Naive thymus-derived CD8-positive, alpha-beta T cell (primary cell): ENCODE data around the gene SERPINB6. TPM values are rescaled to one million over a fixed set of nuclear protein-coding genes. Genes with fewer than 3 reads are reported as not detected.

ENCODE experiments used
- ATAC-seq, 2 donors: fragments of 150-1000 bp; cut with Tn5 transposase in 1 of 2; sonication (Bioruptor Pico), chemical (Tn5 transposase) in 1 of 2; 1 replicate in 1 of 2; 2 replicates in 1 of 2; pipeline ENCODE4 v1.10.0; 2021; ENCODE audit warnings: mild to moderate bottlenecking in 2 of 2, moderate library complexity in 2 of 2
- POLR2A ChIA-PET: fragments of 350-600 bp; sonication (Branson Sonifier 250); formaldehyde crosslinking; loops from one replicate; lab custom pipeline; 2021; ENCODE audit warnings: antibody characterized with exemption; lab: Charles Lee
- DNase-seq, 10 donors: peaks; one replicate each; pipeline versions ENCODE4 v3.0.0 to v3.0.0-alpha.2; 2020 to 2022
- H3K27ac Mint-ChIP-seq, 10 donors: one replicate each; pipeline ENCODE4 v1.8.0; 2020 to 2022; ENCODE audit warnings: mild to moderate bottlenecking in 10 of 10, mixed read lengths in 10 of 10, moderate library complexity in 4 of 10, inconsistent platforms in 1 of 10
- H3K27me3 Mint-ChIP-seq, 5 donors: one replicate each; pipeline ENCODE4 v1.8.0; 2021 to 2022; ENCODE audit warnings: mixed read lengths in 5 of 5
- H3K36me3 Mint-ChIP-seq, 3 donors: one replicate each; pipeline ENCODE4 v1.8.0; 2020 to 2022; ENCODE audit warnings: mixed read lengths in 3 of 3, mild to moderate bottlenecking in 2 of 3, inconsistent platforms in 1 of 3
- H3K4me1 Mint-ChIP-seq, 4 donors: one replicate each; pipeline ENCODE4 v1.8.0; 2021 to 2022; ENCODE audit warnings: mixed read lengths in 4 of 4
- H3K4me3 Mint-ChIP-seq, 10 donors: one replicate each; pipeline ENCODE4 v1.8.0; 2020 to 2022; ENCODE audit warnings: mild to moderate bottlenecking in 10 of 10, mixed read lengths in 10 of 10, moderate library complexity in 6 of 10, inconsistent platforms in 1 of 10
- H3K9me3 Mint-ChIP-seq, 9 donors: one replicate each; pipeline ENCODE4 v1.8.0; 2020 to 2022; ENCODE audit warnings: mixed read lengths in 9 of 9, mild to moderate bottlenecking in 3 of 9, inconsistent platforms in 1 of 9, moderate library complexity in 1 of 9
- polyA plus RNA-seq, 3 donors: library from polyadenylated mRNA; unstranded; fragments of 300-500 nt; fragmentation: Illumina TruSeq; gene quantifications; one replicate each; pipeline ENCODE4 v1.2.3, GENCODE V29; 2021
- total RNA-seq, 8 experiments: library from RNA in 2 of 8; stranded (reverse) in 2 of 8; gene quantifications; one replicate each; pipeline ENCODE4 v1.2.3 and lab custom pipeline; 2021 to 2026

Gene SERPINB6
- total RNA-seq: 100 to 1,000 TPM; 125 to 134 TPM
- 100 to 1,000 TPM; 128 to 152 (median 141) TPM for polyA plus RNA-seq
- 11.1 to 113 (median 41.7) reads per million in 6 experiments for total RNA-seq (lab: John Stamatoyannopoulos, UW)

DNA sequence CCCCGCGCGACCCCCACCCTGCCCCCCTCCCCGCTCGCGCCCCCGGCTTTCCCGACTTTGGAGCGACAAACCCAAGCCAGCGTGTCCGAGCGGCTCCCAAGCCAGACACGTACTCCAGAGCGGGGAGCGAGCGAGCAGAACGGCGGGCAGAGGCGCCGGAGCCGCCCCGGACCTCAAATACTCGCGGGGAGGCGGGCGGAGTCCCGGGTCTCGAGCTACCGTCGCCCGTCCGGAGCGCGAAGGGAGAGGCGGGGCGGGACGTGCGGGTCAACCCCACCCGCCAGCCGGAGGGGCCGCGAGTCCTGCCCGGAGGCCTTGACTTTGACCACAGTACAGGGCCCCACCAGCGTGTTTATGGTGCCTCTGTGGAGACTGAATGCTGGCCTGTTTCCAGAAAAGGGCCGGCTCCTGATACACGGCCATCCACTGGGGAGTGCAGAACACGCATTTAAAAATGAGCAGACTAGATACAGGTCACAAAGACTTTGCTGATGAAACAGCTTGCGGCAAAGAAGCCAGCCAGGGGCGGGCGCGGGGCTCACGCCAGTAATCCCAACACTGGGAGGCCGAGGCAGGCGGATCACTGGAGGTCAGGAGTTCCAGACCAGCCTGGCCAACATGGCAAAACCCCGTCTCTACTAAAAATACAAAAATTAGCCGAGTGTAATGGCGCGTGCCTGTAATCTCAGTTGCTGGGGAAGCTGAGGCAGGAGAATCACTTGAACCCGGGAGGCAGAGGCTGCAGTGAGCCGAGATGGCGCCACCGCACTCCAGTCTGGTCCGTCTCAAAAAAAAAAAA is at the start of gene SERPINB6:
Gene SERPINB6 (minus strand): TSS at position 148 of the 799 bp plus-strand sequence. CDS start 12,235 bp downstream, outside the sequence.
- Mint-ChIP-seq H3K36me3 (no peaks in the 10 kb centered on the region), H3K27ac (peak within 1 kb of the TSS; percentile 87 to 97 (median 94)), H3K27me3 (peaks cover 0 to 10% (median 0%) of the 10 kb centered on the region in 5 donors), H3K9me3 (no peaks in the 10 kb centered on the region), H3K4me1 (peaks cover 24 to 60% (median 43%) of the 10 kb centered on the region in 4 donors), H3K4me3 (peak within 1 kb of the TSS; percentile 84 to 94 (median 92))
- POLR2A ChIA-PET: interaction anchor here (0.7 to 5.7 kb wide), 22 partner anchors 8 to 206 kb away, joined by 3 to 112 read pairs (median 6); partner anchors contain the start of genes RIPK1, SERPINB1, SERPINB9 and WRNIP1
- ATAC-seq (peak; percentile 69 to 74), DNase-seq (peak; percentile 17 to 75 (median 40))

- Mint-ChIP-seq H3K27ac (peak overlapping the region in 3 of 10 donors; percentile 29 to 36 (median 32)), H3K9me3 (no peaks in the 10 kb centered on the region), H3K4me1 (peaks cover 15 to 23% (median 21%) of the 10 kb centered on the region in 4 donors), H3K4me3 (no peak overlapping the region), H3K36me3 (peaks cover 0 to 33% (median 17%) of the 10 kb centered on the region in 3 donors), H3K27me3 (no peaks in the 10 kb centered on the region)
- POLR2A ChIA-PET: interaction anchor here (1.5 kb wide), 1 partner anchor 20 kb away, joined by 3 read pairs; the partner anchor contains the start of gene NQO2
- DNase-seq (no peak), ATAC-seq (no peak)
Measured at GRCh38 chr6:3019749-3020320, 48.5 kb upstream of the SERPINB6 start.

GRCh38 chr6:3019065-3019464 is 47.7 kb upstream of the SERPINB6 start:
- POLR2A ChIA-PET: interaction anchor here (1.5 kb wide), 1 partner anchor 20 kb away, joined by 3 read pairs; the partner anchor contains the start of gene NQO2

DNA sequence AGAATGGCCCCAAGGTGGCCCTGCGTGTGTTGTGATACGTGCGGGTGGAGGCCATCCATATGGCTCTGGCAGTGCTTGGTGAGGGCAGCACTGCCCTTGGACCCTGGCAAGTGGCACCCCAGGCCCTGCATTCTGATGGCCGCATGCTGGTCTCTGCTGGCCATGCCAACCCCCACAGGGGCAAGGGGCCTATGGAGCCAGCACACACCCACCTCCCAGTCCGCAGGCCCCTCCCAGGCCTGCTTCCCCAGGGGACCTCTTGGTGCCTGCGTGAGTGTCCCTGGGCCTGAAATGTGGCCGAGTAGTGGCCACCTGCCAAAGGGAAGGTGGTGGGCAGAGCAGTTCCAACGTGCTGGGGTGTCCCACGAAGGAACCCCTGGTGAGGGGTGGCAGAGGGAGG is 45.9 kb upstream of the SERPINB6 start:
- POLR2A ChIA-PET: interaction anchor here (0.8 to 2.3 kb wide), 2 partner anchors 11 to 46 kb away, joined by 4 to 11 read pairs; no protein-coding TSS in a partner anchor
- H3K36me3 Mint-ChIP-seq: peaks cover 2 to 50% (median 26%) of the 10 kb centered on the region in 3 donors
- H3K27ac Mint-ChIP-seq: no peak overlapping the region
- H3K27me3 Mint-ChIP-seq: no peaks in the 10 kb centered on the region
- peaks cover 0 to 4% (median 2%) of the 10 kb centered on the region in 4 donors for H3K4me1 Mint-ChIP-seq
- DNase-seq: no peak
- peaks cover 0 to 10% (median 2%) of the 10 kb centered on the region in 9 donors for H3K9me3 Mint-ChIP-seq
- no peak overlapping the region for H3K4me3 Mint-ChIP-seq
- no peak for ATAC-seq

More at GRCh38 chr6:3019065-3019464, 47.7 kb upstream of the SERPINB6 start:
- no peak for ATAC-seq
- Mint-ChIP-seq H3K27ac (peak overlapping the region in 2 of 10 donors; percentile 22 to 63), H3K36me3 (peaks cover 0 to 39% (median 17%) of the 10 kb centered on the region in 3 donors), H3K4me1 (peaks cover 12 to 15% (median 15%) of the 10 kb centered on the region in 4 donors), H3K27me3 (no peaks in the 10 kb centered on the region), H3K9me3 (no peaks in the 10 kb centered on the region), H3K4me3 (no peak overlapping the region)
- no peak for DNase-seq

DNA sequence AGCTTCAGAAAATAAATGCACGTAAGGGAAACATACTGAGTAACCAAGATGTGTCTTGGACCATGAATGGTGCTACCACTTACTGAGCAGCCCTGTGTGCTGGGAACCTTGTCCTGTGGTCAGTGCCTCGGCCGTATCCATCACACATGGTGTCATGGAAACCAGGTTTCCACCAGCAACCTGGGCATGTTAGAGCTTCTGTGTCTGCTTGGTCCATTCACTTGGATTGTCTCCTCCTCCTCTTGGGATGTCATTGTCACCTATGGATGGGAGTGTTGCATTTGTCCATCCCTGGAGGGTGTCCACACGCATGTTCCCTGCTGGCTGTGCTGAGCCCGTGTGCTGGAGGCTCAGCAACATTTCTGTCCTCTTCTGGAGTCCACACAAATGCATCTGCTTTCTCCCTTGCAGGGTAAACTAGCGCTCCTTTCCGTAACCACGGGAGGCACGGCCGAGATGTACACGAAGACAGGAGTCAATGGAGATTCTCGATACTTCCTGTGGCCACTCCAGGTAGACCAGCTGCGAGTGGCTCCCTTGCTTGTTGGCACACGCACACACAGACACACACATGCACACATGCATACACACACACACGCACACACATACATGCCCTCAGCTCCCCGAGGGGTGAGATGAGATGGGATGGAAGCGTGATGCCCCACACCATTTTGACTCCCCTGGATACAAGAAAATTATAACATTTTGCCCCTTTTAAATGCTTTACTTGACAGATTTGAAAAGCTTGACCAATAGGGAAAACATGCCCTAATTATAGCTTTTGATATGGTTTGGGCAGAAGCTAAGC is 45.3 kb upstream of the SERPINB6 start:
- peak overlapping the region in 1 of 10 donors; percentile 76 for H3K27ac Mint-ChIP-seq
- POLR2A ChIA-PET: interaction anchor here (0.7 to 2.3 kb wide), 3 partner anchors 9 to 47 kb away, joined by 4 to 11 read pairs (median 4); no protein-coding TSS in a partner anchor
- ATAC-seq (no peak), DNase-seq (no peak)
- H3K9me3 Mint-ChIP-seq: peaks cover 0 to 17% (median 7%) of the 10 kb centered on the region in 9 donors
- peaks cover 0 to 4% (median 2%) of the 10 kb centered on the region in 4 donors for H3K4me1 Mint-ChIP-seq
- H3K4me3 Mint-ChIP-seq: no peak overlapping the region
- no peaks in the 10 kb centered on the region for H3K27me3 Mint-ChIP-seq
- peaks cover 9 to 56% (median 32%) of the 10 kb centered on the region in 3 donors for H3K36me3 Mint-ChIP-seq

GRCh38 chr6:3015144-3015543 is 43.8 kb upstream of the SERPINB6 start:
- POLR2A ChIA-PET: interaction anchor here (2.3 kb wide), 1 partner anchor 13 kb away, joined by 11 read pairs; no protein-coding TSS in a partner anchor
- peaks cover 0 to 4% (median 2%) of the 10 kb centered on the region in 4 donors for H3K4me1 Mint-ChIP-seq
- H3K27me3 Mint-ChIP-seq: no peaks in the 10 kb centered on the region
- no peak for ATAC-seq
- no peak overlapping the region for H3K27ac Mint-ChIP-seq
- peaks cover 24 to 68% (median 43%) of the 10 kb centered on the region in 3 donors for H3K36me3 Mint-ChIP-seq
- H3K4me3 Mint-ChIP-seq: no peak overlapping the region
- peaks cover 0 to 32% (median 19%) of the 10 kb centered on the region in 9 donors for H3K9me3 Mint-ChIP-seq
- no peak for DNase-seq

DNA sequence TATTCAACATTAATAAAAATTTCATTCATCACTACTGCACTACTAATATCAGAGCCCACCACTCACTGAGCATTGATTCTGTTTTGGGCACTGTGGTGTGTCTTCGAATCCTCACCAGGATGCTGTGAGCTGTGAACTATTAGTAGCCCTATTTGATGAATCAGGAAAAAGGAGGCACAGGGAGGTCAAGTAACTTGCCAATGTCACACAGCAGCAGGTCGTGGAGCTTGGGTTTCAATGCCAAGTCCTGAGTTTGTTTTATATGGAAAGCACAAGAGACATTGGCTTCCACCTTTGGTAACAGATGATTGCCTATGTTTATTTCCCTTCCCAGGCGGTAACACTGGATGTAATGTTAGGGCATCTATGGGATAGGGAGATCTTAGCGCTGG is 43.3 kb upstream of the SERPINB6 start:
- POLR2A ChIA-PET: no interaction called here
- no peaks in the 10 kb centered on the region for H3K27me3 Mint-ChIP-seq
- no peak overlapping the region for H3K4me3 Mint-ChIP-seq
- H3K9me3 Mint-ChIP-seq: peaks cover 0 to 34% (median 24%) of the 10 kb centered on the region in 9 donors
- H3K4me1 Mint-ChIP-seq: peaks cover 0 to 4% (median 2%) of the 10 kb centered on the region in 4 donors
- ATAC-seq: no peak
- no peak for DNase-seq
- H3K36me3 Mint-ChIP-seq: peaks cover 26 to 68% (median 43%) of the 10 kb centered on the region in 3 donors
- H3K27ac Mint-ChIP-seq: peak overlapping the region in 1 of 10 donors; percentile 37

DNA sequence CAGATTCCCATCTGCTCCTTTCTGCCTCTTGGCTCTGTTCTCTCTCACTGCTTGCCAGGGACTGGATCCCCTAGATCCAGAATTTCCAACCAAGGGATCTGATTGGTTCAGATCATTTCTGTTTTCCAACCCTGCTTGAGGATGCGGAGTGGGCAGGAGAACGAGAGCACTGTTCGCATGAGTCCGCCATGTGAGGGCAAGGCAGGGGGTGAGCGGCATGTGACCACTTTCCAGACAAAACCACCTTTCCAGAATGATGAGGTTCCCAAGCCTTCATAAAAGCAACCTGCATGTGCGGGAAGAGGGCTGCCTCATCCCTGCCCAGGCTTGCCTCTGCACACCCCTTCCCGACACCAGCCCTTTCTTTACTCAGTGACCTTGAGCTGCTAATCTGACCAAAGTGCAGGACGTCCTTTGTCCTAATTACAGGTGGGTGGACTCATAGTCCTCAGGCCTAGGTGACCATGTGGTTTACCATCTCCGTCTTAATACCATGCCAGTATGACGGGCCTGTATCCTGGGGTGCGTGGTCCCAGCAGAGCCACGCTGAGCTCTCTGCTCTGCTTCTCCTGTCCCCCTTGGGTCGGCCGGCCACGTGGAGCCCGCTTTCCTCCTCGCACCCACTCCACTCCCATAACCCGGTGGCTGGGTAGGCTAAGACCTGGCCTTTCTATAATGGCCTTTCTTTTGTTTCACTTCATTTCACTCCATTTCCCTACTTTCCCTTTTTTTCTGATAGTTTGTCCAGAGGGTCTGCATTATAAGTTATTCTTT is 42.7 kb upstream of the SERPINB6 start:
- H3K36me3 Mint-ChIP-seq: peaks cover 26 to 69% (median 47%) of the 10 kb centered on the region in 3 donors

DNA sequence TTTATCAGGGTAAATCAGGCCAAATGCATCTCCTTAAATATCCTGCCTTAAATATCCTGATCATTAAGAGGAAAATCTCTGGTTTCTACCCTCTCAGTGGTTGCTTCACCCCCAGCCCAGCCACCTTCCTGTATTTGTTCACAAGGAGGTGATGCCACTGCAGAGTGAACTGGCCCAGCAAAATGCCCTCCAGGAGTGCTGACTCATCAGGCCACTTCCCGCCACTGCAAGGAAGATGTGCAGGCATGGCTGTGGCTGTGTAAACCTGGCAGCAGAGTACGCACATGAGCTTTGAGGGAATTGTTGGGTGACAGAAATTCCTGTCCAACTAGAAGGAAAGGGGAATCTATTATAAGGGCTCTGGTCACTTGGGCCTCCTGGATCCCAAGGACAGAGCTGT is 42.1 kb upstream of the SERPINB6 start:
- H3K4me3 Mint-ChIP-seq: no peak overlapping the region
- ATAC-seq: no peak

More for the DNA sequence above, 42.7 kb upstream of the SERPINB6 start:
- no peak overlapping the region for H3K4me3 Mint-ChIP-seq
- peak overlapping the region in 1 of 10 donors; percentile 37 for H3K27ac Mint-ChIP-seq
- no peak for ATAC-seq
- H3K4me1 Mint-ChIP-seq: peaks cover 0 to 4% (median 2%) of the 10 kb centered on the region in 4 donors
- DNase-seq: no peak
- H3K27me3 Mint-ChIP-seq: no peaks in the 10 kb centered on the region
- peaks cover 0 to 35% (median 24%) of the 10 kb centered on the region in 9 donors for H3K9me3 Mint-ChIP-seq
- POLR2A ChIA-PET: no interaction called here

GRCh38 chr6:3011592-3011991 is 40.2 kb upstream of the SERPINB6 start:
- H3K36me3 Mint-ChIP-seq: peaks cover 31 to 82% (median 58%) of the 10 kb centered on the region in 3 donors
- ATAC-seq (no peak), DNase-seq (no peak)
- no peak overlapping the region for H3K27ac Mint-ChIP-seq
- H3K27me3 Mint-ChIP-seq: no peaks in the 10 kb centered on the region
- POLR2A ChIA-PET: interaction anchor here (0.7 kb wide), 1 partner anchor 12 kb away, joined by 3 read pairs; no protein-coding TSS in a partner anchor
- peaks cover 0 to 35% (median 24%) of the 10 kb centered on the region in 9 donors for H3K9me3 Mint-ChIP-seq
- no peak overlapping the region for H3K4me3 Mint-ChIP-seq
- peaks cover 0 to 6% (median 3%) of the 10 kb centered on the region in 4 donors for H3K4me1 Mint-ChIP-seq

More for the DNA sequence above, 42.1 kb upstream of the SERPINB6 start:
- peaks cover 26 to 74% (median 49%) of the 10 kb centered on the region in 3 donors for H3K36me3 Mint-ChIP-seq
- no peak for DNase-seq
- H3K9me3 Mint-ChIP-seq: peaks cover 0 to 35% (median 24%) of the 10 kb centered on the region in 9 donors
- peaks cover 0 to 4% (median 2%) of the 10 kb centered on the region in 4 donors for H3K4me1 Mint-ChIP-seq
- H3K27ac Mint-ChIP-seq: no peak overlapping the region
- H3K27me3 Mint-ChIP-seq: no peaks in the 10 kb centered on the region
- POLR2A ChIA-PET: no interaction called here

GRCh38 chr6:3011158-3011557 is 39.8 kb upstream of the SERPINB6 start:
- no peak for ATAC-seq
- Mint-ChIP-seq H3K4me3 (no peak overlapping the region), H3K9me3 (peaks cover 0 to 35% (median 24%) of the 10 kb centered on the region in 9 donors), H3K27ac (no peak overlapping the region), H3K36me3 (peaks cover 31 to 86% (median 58%) of the 10 kb centered on the region in 3 donors), H3K27me3 (no peaks in the 10 kb centered on the region), H3K4me1 (peaks cover 0 to 6% (median 3%) of the 10 kb centered on the region in 4 donors)
- no peak for DNase-seq
- POLR2A ChIA-PET: interaction anchor here (0.7 kb wide), 1 partner anchor 12 kb away, joined by 3 read pairs; no protein-coding TSS in a partner anchor
